Stimulated activated CD8-positive, alpha-beta memory T cell treated with anti-CD3 and anti-CD28 coated beads, Interleukin-2, amount 100 ng/mL, for 1 hour (primary cell): ENCODE measurements around the gene DCUN1D2.

Experiments used
- DNase-seq, 2 donors: peaks; one replicate each; pipeline ENCODE4 v3.0.0-alpha.2; 2020; ENCODE audit warnings: low read depth in 2 of 2

Gene DCUN1D2

DNA sequence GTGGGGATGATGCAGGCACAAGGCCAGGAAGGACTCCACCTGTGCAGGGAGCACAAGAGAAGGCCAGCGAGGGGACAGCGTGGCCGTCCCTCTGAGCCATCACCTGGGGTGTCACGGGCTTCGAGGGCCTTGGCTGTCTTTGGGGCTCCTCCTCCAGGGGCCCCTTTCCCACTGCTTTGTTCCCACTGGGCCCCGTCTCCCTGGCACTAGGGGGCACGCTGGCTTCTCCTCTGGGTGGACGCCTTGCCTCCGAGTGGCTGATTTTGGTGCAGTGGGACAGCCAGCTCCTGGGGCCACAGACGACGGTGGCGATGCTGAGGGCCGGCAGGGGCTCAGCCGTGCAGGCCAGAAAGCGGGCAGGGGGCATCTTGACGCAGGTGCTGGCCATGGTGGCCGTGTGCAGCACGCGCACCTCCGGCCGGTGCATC, 83.4 kb downstream of the DCUN1D2 start:
- DNase-seq = no peak

DNA sequence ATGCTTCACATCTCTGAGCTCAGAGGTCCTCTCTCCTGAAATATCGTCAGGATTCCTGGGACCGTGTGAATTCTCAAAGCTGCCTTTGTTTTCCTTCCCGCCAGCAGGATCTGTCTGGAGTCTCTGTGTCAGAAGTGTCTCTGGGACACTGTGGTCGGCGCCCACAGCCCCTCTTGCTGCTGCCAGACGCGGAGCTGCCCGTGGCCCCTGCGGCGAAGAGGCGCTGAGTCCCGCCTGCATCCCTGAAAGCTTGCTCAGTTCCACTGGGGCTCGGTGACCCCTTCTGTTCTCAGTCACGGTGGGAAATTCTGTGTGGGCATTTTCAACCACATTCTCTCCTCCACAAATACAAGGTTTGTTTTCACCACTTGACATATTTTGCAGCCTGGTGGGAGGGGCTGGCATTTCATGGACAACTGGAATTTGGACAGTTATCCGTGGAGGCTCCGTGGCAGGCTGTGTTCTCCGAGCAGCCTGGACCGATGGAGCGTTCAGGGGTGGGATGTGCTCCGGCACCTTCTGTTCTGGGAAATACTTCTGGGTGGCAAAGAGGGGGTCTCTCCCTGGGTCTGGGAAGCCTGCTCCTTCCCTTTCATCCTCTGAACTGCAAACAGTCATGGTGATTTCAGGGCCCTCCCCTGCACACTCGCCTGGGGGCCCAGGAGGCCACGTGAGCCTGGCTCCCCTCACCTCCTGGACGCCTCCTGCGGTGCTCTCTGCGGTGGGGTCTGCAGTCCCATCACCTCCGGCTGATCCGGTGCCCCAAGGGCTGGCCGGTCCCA, 84.0 kb downstream of the DCUN1D2 start:
- no peak for DNase-seq
